SK-N-SH (cell line): ENCODE results near the gene PIP5K1B.

Experiments
- ELF1 ChIP-seq: IDR thresholded peaks from 2 replicates; pipeline ENCODE4 v1.4.0; 2012
- EZH2phosphoT487 ChIP-seq: fragments of 200-600 bp; sonication (generic); IDR thresholded peaks from 2 replicates; pipeline ENCODE4 v1.6.1; 2017; ENCODE audit warnings: low read depth, mixed run types, mild to moderate bottlenecking, antibody characterized with exemption, moderate library complexity, borderline replicate concordance
- GABPA ChIP-seq: IDR thresholded peaks from 2 replicates; pipeline ENCODE4 v1.4.0; 2012; ENCODE audit warnings: low read depth, mild to moderate bottlenecking
- RAD21 ChIP-seq: IDR thresholded peaks from 2 replicates; pipeline ENCODE4 v1.6.1; 2012; ENCODE audit warnings: mild to moderate bottlenecking, low read length
- RCOR1 ChIP-seq: fragments of 150-350 bp; IDR thresholded peaks from 2 replicates; pipeline ENCODE4 v1.6.1; 2017; ENCODE audit warnings: antibody characterized with exemption, low read length
- REST ChIP-seq: IDR thresholded peaks from 2 replicates; pipeline ENCODE4 v1.6.1; 2012; ENCODE audit warnings: mild to moderate bottlenecking, low read depth, low read length, moderate library complexity
- TAF1 ChIP-seq: IDR thresholded peaks from 2 replicates; pipeline ENCODE4 v1.6.1; 2012; ENCODE audit warnings: low read depth, mild to moderate bottlenecking, low read length, moderate library complexity, borderline replicate concordance
- TF ChIP-seq, protein P1 (sequence below): fragments of 150-350 bp; IDR thresholded peaks from 2 replicates; pipeline ENCODE4 v1.6.1; 2016; ENCODE audit warnings: mild to moderate bottlenecking, low read depth, low read length
- TF ChIP-seq, protein P2 (sequence below): fragments of 200-600 bp; sonication (generic); IDR thresholded peaks from 2 replicates; pipeline ENCODE4 v1.6.1; 2017; ENCODE audit warnings: antibody characterized with exemption, mild to moderate bottlenecking, moderate library complexity

DNA sequence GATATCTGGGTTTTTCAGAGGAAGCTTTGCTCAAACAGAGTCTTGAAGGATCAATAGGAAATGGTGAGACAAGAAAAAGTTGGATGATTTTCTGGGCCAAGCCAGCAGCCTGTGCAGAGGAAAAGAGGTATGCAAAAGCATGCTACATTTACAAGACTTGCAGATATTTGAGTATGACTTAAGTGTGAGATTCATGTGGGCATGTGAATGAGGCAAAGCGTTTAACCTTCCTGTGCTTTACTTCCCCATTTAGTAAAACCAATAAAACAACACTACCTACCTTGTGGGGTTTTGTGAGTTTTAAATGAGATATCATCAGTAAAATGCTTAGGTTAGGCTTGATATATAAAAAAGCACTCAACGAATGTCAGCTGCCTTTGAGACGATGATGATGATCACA lies 58.1 kb downstream of the PIP5K1B start:
- TF ChIP-seq RCOR1 (no peak), EZH2phosphoT487 (no peak), ELF1 (no peak), RAD21 (no peak), REST (no peak), GABPA (no peak), TAF1 (no peak)
- TF ChIP-seq, protein P1, sequence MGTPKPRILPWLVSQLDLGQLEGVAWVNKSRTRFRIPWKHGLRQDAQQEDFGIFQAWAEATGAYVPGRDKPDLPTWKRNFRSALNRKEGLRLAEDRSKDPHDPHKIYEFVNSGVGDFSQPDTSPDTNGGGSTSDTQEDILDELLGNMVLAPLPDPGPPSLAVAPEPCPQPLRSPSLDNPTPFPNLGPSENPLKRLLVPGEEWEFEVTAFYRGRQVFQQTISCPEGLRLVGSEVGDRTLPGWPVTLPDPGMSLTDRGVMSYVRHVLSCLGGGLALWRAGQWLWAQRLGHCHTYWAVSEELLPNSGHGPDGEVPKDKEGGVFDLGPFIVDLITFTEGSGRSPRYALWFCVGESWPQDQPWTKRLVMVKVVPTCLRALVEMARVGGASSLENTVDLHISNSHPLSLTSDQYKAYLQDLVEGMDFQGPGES = no peak
- TF ChIP-seq, protein P2, sequence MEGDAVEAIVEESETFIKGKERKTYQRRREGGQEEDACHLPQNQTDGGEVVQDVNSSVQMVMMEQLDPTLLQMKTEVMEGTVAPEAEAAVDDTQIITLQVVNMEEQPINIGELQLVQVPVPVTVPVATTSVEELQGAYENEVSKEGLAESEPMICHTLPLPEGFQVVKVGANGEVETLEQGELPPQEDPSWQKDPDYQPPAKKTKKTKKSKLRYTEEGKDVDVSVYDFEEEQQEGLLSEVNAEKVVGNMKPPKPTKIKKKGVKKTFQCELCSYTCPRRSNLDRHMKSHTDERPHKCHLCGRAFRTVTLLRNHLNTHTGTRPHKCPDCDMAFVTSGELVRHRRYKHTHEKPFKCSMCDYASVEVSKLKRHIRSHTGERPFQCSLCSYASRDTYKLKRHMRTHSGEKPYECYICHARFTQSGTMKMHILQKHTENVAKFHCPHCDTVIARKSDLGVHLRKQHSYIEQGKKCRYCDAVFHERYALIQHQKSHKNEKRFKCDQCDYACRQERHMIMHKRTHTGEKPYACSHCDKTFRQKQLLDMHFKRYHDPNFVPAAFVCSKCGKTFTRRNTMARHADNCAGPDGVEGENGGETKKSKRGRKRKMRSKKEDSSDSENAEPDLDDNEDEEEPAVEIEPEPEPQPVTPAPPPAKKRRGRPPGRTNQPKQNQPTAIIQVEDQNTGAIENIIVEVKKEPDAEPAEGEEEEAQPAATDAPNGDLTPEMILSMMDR = no peak
